Inflammatory macrophage treated with lipopolysaccharide for 1 hour (primary cell): Measurements from ENCODE around the gene PTGS1.

ENCODE experiments used
- DNase-seq, 2 donors: peaks; one replicate each; pipeline ENCODE4 v3.0.0-alpha.2; 2020 to 2022

The PTGS1 gene

GRCh38 chr9:122376796-122377195, 6.0 kb downstream of the PTGS1 start:
- no peak for DNase-seq

DNA sequence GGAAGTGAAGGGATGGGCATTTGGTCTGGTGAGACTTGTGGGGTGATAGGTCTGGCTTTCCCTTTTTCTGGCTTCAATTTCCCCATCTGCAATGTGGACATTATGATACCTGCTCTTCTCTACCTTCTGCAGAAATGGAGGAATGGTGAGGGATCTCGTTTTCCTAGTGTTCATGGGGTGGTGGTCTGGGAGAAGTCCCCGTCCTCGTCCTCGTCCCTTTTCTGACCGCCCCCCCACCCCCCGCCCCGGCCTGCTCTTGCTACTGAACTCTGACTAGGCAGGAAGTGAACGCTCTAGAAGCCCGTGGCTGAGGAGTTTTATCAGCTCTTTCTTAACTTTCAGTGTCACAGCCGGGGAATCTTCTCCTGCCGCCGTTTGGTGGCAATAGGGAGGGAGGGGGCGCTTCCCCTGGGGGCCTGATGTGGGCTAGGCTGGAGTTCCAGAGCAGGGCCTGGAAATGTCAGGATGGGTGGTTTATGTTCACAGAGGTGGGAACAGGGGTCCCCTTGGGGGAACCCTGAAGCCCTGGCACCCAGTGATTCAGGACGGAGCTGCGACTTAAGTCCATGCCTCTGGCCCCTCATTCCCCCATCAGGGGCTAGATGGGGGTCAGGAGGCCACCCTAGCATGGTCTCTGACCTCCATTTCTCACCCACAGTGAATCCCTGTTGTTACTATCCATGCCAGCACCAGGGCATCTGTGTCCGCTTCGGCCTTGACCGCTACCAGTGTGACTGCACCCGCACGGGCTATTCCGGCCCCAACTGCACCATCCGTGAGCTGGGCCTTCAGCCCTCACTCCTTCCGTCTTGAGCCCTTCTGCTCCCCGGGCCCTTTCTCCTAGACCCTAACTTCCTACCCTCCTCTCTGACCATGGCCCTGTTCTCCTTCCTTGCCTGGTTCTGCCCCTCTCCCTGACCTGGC, 6.7 kb downstream of the PTGS1 start:
- peak; percentile 26 to 38 for DNase-seq

DNA sequence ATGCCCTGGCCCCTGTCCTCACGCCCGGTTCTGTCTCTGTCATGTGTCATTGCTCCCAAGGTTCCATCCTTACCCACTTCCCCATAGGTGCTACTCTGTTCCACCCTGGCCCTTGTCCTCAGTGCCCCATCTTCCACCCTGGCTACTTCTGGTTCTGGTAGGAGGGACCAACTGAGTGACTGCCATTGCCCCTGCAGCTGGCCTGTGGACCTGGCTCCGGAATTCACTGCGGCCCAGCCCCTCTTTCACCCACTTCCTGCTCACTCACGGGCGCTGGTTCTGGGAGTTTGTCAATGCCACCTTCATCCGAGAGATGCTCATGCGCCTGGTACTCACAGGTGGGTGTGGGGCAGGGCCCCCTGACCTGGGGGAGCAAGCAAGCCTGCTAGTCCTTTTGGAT, 7.4 kb downstream of the PTGS1 start:
- DNase-seq: no peak

GRCh38 chr9:122379340-122379739, 8.5 kb downstream of the PTGS1 start:
- peak in 1 of 2 donors; percentile 10 for DNase-seq

GRCh38 chr9:122380293-122380692, 9.5 kb downstream of the PTGS1 start:
- DNase-seq: no peak

DNA sequence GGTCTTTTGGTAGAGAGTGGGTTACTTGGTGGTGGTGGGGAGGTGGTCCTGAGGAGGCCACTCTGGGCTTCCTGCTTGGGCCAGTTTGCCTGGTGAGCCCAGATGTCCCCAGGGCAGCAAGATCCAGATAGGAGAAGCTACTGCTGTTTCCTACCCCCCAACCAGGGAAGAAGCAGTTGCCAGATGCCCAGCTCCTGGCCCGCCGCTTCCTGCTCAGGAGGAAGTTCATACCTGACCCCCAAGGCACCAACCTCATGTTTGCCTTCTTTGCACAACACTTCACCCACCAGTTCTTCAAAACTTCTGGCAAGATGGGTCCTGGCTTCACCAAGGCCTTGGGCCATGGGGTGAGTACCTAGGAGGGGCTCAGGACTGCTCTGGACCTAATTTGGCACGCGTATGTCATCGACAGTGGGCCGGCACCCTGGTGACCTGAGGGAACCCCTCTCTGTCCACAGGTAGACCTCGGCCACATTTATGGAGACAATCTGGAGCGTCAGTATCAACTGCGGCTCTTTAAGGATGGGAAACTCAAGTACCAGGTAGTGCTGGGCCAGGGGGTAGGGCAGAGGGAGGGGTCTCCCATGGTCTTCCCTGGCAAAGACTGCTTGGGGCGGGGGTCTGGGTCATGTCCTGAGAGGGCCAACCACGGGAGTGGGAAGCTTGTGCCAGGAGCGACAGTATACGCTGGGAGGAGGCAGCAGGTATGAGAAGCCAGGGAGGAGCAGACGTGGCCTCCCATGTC, 10.6 kb downstream of the PTGS1 start:
- no peak for DNase-seq

GRCh38 chr9:122382901-122383850, 12.4 kb downstream of the PTGS1 start:
- no peak for DNase-seq

- no peak for DNase-seq
These were observed 13.2 kb downstream of the PTGS1 start for GRCh38 chr9:122383992-122384461.

DNA sequence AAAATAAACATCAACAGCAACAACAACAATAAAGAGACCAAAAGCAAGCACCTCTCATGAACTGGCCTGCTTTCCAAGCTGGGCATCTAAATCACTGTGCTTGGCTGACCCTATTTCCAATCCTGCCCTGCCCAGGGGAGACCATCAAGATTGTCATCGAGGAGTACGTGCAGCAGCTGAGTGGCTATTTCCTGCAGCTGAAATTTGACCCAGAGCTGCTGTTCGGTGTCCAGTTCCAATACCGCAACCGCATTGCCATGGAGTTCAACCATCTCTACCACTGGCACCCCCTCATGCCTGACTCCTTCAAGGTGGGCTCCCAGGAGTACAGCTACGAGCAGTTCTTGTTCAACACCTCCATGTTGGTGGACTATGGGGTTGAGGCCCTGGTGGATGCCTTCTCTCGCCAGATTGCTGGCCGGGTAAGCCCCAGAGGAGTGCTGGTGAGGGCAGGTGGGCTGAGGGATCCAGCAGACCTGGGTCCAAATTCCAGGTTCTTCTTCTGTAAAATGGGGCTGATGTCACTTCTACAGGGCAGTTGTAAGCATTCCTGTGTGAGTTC, 15.6 kb downstream of the PTGS1 start:
- DNase-seq: no peak

GRCh38 chr9:122387536-122387935, 16.7 kb downstream of the PTGS1 start:
- no peak for DNase-seq

GRCh38 chr9:122389195-122389594, 18.4 kb downstream of the PTGS1 start:
- DNase-seq: no peak

- DNase-seq: peak; percentile 77 to 94
These were observed 19.1 kb downstream of the PTGS1 start for GRCh38 chr9:122389799-122390481.

- no peak for DNase-seq
These were observed 21.5 kb downstream of the PTGS1 start for GRCh38 chr9:122392284-122392683.

DNA sequence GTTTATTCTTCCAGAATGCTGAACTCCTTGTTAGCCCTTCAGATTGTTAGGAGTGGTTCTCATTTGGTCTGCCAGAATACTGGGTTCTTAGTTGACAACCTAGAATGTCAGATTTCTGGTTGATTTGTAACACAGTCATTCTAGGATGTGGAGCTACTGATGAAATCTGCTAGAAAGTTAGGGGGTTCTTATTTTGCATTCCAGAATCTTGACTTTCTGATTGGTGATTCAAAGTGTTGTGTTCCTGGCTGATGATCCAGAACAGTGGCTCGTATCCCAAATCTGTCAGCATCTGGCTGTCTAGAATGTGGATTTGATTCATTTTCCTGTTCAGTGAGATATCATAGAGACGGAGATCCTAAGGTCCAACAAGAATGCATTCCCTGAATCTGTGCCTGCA, 21.9 kb downstream of the PTGS1 start:
- DNase-seq: no peak

DNA sequence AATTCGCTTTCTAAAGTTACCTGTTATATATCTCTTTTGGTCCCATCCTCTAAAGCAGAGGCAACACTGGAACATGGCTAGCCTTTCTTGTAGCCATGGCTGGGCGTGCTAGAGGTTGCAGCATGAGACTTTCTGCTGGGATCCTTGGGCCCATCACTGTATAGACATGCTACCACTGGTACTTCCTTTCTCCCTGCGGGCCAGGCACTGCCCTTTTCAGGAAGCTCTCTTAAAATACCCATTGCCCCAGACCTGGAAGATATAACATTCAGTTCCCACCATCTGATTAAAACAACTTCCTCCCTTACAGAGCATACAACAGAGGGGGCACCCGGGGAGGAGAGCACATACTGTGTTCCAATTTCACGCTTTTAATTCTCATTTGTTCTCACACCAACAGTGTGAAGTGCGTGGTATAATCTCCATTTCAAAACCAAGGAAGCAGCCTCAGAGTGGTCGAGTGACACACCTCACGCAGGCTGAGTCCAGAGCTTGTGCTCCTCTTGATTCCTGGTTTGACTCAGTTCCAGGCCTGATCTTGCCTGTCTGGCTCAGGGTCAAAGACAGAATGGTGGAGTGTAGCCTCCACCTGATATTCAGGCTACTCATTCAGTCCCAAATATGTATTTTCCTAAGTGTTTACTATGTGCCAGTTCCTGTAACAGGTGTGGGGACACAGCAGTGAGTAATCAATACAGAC, 22.6 kb downstream of the PTGS1 start:
- peak in 1 of 2 donors; percentile 18 for DNase-seq

DNA sequence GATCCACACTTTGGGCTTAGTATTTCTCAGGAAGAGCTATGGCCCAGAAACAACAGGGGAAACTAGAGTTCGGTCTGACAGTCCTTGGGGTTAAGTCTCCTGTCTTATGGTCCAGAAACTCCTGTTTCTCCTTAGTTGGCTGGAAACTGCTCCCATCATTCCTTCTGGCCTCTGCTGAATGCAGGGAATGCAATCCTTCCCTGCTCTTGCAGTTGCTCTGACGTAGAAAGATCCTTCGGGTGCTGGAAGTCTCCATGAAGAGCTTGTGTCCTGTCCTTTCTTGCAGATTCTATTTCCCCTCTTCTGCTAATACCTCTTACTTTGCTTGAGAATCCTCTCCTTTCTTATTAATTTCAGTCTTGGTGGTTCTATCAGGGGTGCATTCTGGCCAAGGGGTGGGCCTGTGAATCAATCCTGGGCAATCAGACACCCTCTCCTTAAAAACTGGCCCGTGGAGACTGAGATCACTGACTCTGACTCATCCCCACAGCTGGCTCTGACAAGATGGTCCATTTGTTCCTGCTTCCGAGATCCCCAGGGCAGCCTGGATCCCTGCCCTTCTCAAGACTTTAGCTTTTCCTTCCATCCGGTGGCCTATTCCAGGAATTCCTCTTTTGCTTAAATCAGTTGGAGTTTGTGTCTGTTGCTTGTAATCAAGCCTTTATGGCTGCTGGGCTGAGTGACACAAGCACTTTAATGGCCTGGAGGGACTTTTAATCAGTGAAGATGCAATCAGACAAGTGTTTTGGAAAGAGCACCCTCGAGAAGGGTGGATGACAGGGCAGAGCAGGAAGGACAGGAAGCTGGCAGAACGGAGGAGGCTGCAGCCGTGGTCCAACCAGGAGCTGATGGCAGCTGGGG, 23.7 kb downstream of the PTGS1 start:
- DNase-seq: no peak

DNA sequence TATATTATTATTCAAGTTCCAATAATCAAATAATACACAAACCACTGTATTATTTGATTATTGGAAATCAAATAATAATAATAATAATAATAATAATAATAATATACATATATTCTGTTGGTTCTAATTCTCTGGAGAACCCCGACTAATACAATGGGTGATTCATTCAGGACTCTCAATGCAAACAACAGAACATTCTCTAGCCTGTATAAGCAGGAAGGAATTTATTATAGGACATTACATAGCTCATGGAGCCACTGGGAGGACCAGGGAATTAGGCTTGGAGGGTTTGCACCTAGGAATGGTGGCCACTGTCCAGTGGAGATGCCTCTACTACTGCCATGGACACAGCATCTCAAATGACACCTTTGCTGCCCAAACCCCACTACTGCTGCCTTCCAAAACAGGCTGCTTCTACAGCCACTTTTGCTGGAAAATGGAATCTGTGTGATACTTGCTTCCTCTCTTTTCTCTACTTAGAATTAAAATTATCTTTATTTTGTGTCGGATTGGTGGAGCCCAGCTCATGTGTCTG, 25.9 kb downstream of the PTGS1 start:
- DNase-seq: no peak

DNA sequence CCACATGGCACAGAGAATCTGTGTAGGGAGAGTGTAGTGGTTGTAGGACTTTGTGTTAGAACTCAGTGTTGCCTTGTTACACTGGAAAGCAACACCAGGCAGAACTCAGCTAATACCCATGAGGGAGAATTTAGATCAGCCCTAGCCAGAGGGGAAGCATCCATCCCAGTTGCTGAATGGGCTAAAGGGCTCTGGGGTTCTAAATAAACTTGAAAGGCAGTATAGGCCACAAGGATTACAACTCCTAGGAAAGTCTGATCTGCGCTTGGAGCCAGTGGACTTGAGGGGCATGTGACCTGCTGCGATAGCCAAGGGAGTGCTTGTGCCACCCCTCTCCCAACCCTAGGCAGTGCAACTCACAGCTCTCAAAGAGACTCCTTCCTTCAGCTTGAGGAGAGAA, 26.9 kb downstream of the PTGS1 start:
- no peak for DNase-seq

DNA sequence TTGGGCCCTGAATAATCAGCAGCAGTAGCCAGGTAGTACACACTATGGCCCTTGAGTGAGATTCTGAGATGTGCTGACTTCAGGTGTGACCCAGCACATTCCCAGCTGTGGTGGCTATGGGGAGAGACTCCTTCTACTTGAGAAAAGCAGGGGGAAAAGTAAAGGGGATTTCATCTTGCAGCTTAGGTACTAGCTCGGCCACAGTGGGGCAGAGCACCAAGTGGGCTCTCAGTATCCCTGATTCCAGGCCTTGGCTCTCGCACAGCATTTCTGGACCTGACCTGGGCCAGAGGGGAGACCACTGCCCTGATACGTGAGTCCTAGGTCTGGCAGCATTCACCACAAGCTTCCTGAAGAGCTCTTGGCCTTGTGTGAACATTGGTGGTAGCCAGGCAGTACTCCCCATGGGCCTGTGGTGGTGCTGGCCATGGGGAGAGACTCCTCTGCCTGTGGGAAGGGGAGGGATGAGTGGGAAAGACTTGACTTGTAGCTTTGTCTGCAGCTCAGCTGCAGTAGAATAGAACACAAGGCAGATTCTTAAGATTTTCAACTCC, 27.6 kb downstream of the PTGS1 start:
- no peak for DNase-seq
